Smooth muscle cell (in vitro differentiated cells): ENCODE measurements around the gene TRIP13. TPM values are rescaled to one million over a fixed set of nuclear protein-coding genes. Genes with fewer than 3 reads are reported as not detected.

ENCODE experiments used
- DNase-seq: peaks from one replicate; lab custom pipeline; 2025; ENCODE audit not compliant: unreplicated experiment; lab: John Stamatoyannopoulos, UW
- H2AFZ ChIP-seq: fragments of 200-600 bp; sonication (generic); 2 replicates; pipeline ENCODE4 v1.6.0; 2016; ENCODE audit warnings: antibody characterized with exemption, low read depth, mild to moderate bottlenecking
- H3F3A ChIP-seq: fragments of 200-600 bp; sonication (generic); 2 replicates; pipeline ENCODE4 v1.6.0; 2017; ENCODE audit warnings: antibody characterized with exemption, low read depth
- H3K27ac ChIP-seq: fragments of 200-600 bp; sonication (generic); 2 replicates; pipeline ENCODE4 v1.5.1; 2016; ENCODE audit warnings: low read depth, mild to moderate bottlenecking
- H3K27me3 ChIP-seq: fragments of 200-600 bp; sonication (generic); 2 replicates; pipeline ENCODE4 v1.6.1; 2016; ENCODE audit warnings: low read depth, mild to moderate bottlenecking
- H3K36me3 ChIP-seq: fragments of 200-600 bp; sonication (generic); 2 replicates; pipeline ENCODE4 v1.5.1; 2016; ENCODE audit warnings: low read depth
- H3K4me1 ChIP-seq: fragments of 200-600 bp; sonication (generic); 2 replicates; pipeline ENCODE4 v1.5.1; 2016; ENCODE audit warnings: low read depth
- H3K4me2 ChIP-seq: fragments of 200-600 bp; sonication (generic); 2 replicates; pipeline ENCODE4 v1.6.0; 2016; ENCODE audit warnings: mild to moderate bottlenecking
- H3K4me3 ChIP-seq: fragments of 200-600 bp; sonication (generic); 2 replicates; pipeline ENCODE4 v1.5.1; 2016; ENCODE audit warnings: mild to moderate bottlenecking
- H3K79me2 ChIP-seq: fragments of 200-600 bp; sonication (generic); 2 replicates; pipeline ENCODE4 v1.6.0; 2016; ENCODE audit warnings: low read depth, mild to moderate bottlenecking
- H3K9ac ChIP-seq: fragments of 200-600 bp; sonication (generic); 2 replicates; pipeline ENCODE4 v1.6.0; 2016; ENCODE audit warnings: low read depth
- H3K9me3 ChIP-seq: fragments of 200-600 bp; sonication (generic); replicated peaks from 2 replicates; pipeline ENCODE4 v1.5.1; 2016; ENCODE audit warnings: low read depth
- H4K20me1 ChIP-seq: fragments of 200-600 bp; sonication (generic); 2 replicates; pipeline ENCODE4 v1.6.0; 2016; ENCODE audit warnings: low read depth
- CTCF ChIP-seq: fragments of 200-600 bp; sonication (generic); IDR thresholded peaks from 2 replicates; pipeline ENCODE4 v1.5.1; 2017; ENCODE audit warnings: borderline replicate concordance, mild to moderate bottlenecking, antibody characterized with exemption; ENCODE audit not compliant: insufficient read depth, poor library complexity, severe bottlenecking
- WGBS: methylation state at CpG from one replicate; pipeline ENCODE4 v1.1.7; 2016; ENCODE audit warnings: low lambda C conversion rate; 5-methylcytosine and 5-hydroxymethylcytosine counted together
- polyA plus RNA-seq: library from polyadenylated mRNA; unstranded; fragments of >200 nt; fragmentation: Nextera tagmentation; extraction: Ambion mirVana; gene quantifications from 2 replicates; pipeline ENCODE4 v1.2.1, GENCODE V29; 2016
- total RNA-seq: library from RNA; depleted of rRNA; stranded (reverse); fragments of >200 nt; gene quantifications from 2 replicates; pipeline ENCODE4 v1.2.3, GENCODE V29; 2014

TRIP13 gene
- total and polyA plus RNA-seq, 2 experiments from 2014 or later, result 8.4 to 12.0 TPM

GRCh38 chr5:959581-960531, 67.2 kb downstream of the TRIP13 start:
- Histone ChIP-seq H3K79me2 (no peaks in the 10 kb centered on the region), H3K27me3 (no peaks in the 10 kb centered on the region), H3K4me3 (no peak overlapping the region), H3K27ac (no peak overlapping the region), H3K9me3 (no peaks in the 10 kb centered on the region), H4K20me1 (no peaks in the 10 kb centered on the region), H2AFZ (no peak overlapping the region), H3F3A (peaks cover 10% of the 10 kb centered on the region), H3K9ac (no peak overlapping the region), H3K36me3 (no peaks in the 10 kb centered on the region), H3K4me1 (no peaks in the 10 kb centered on the region), H3K4me2 (no peak overlapping the region)
- WGBS, result 95% methylated on average over 37 of the region's 47 CpGs
- DNase-seq, result no peak
- no peak for TF ChIP-seq CTCF

DNA sequence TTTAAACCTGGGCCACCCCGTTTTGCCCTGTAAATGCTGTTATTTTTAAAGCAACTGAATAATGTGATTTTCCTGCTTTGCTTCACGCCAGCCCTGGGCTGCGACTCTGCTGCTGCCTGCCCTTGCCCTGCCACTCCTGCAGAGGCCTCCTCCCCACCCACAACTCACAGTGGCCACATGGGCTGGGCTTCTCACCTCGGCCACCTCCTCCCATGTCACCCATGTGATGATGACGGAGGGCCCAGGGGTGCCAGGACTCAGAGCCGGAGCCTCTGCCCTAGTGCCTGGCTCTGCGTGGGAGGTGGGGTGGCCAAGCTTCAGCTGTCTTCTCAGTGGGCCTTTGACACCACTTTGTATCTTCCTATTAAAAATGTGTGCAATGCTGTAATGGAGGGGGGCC, 67.9 kb downstream of the TRIP13 start:
- Histone ChIP-seq H2AFZ (no peak overlapping the region), H4K20me1 (no peaks in the 10 kb centered on the region), H3K27ac (no peak overlapping the region), H3F3A (peaks cover 17% of the 10 kb centered on the region), H3K27me3 (no peaks in the 10 kb centered on the region), H3K9me3 (no peaks in the 10 kb centered on the region), H3K79me2 (no peaks in the 10 kb centered on the region), H3K4me1 (no peaks in the 10 kb centered on the region), H3K9ac (no peak overlapping the region), H3K36me3 (no peaks in the 10 kb centered on the region), H3K4me3 (no peak overlapping the region), H3K4me2 (no peak overlapping the region)
- no peak for TF ChIP-seq CTCF
- WGBS, result 85% methylated on average over 7 of the region's 7 CpGs
- DNase-seq, result no peak

DNA sequence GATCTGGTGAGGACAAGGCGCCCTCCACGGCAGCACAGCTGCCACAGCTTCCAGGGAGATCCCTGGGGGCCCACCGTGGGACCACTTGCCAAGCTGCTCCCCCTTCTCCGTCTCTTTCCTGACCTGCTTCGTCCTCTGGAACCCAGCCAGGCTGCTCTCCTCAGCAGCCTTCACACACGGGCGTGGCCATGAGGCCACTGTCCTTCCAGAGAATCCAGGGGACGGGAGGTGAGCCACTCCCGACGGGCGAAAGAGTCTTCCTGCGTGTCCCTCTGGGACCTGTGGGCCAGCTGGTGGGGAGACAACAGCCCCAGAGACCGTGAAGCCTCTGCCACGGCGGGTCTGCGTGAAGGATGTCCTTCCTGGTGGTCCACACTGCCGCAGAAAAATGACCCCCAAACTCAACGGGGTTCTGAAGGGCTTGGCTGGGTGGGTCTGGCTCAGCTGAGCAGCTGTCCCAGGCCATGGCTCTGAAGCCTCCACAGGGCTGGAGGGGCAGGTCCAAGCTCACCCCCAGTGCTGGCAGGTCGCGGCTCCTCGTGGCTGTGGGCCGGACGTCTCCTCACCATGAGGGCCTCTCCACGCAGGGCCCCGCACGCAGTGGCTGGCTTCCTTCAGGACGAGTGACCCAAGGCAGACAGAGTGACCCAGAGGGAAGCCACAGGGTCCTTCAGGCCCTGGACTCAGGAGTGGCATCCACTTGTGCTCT, 68.5 kb downstream of the TRIP13 start:
- Histone ChIP-seq H3F3A (peaks cover 21% of the 10 kb centered on the region), H3K36me3 (no peaks in the 10 kb centered on the region), H3K27ac (no peak overlapping the region), H3K4me1 (no peaks in the 10 kb centered on the region), H3K4me2 (no peak overlapping the region), H3K9me3 (no peaks in the 10 kb centered on the region), H3K79me2 (no peaks in the 10 kb centered on the region), H4K20me1 (no peaks in the 10 kb centered on the region), H3K4me3 (no peak overlapping the region), H3K27me3 (no peaks in the 10 kb centered on the region), H2AFZ (no peak overlapping the region), H3K9ac (no peak overlapping the region)
- whole genome bisulfite sequencing, result 97% methylated on average over 27 of the region's 27 CpGs
- no peak for TF ChIP-seq CTCF
- DNase-seq, result no peak
